Ishikawa (cell line): ENCODE results near the gene CSNK2A2.

Experiments used
- CREB1 ChIP-seq: IDR thresholded peaks from 2 replicates; pipeline ENCODE4 v1.6.1; 2012; ENCODE audit warnings: low read depth
- EGR1 ChIP-seq: IDR thresholded peaks from 2 replicates; pipeline ENCODE4 v1.6.1; 2012
- EP300 ChIP-seq: IDR thresholded peaks from 2 replicates; pipeline ENCODE4 v1.6.1; 2012; ENCODE audit warnings: borderline replicate concordance
- MAX ChIP-seq: IDR thresholded peaks from 2 replicates; pipeline ENCODE4 v1.6.1; 2012
- NFIC ChIP-seq: IDR thresholded peaks from 2 replicates; pipeline ENCODE4 v1.6.1; 2012
- RAD21 ChIP-seq: IDR thresholded peaks from 2 replicates; pipeline ENCODE4 v1.6.1; 2012; ENCODE audit warnings: low read depth
- REST ChIP-seq: IDR thresholded peaks from 2 replicates; pipeline ENCODE4 v1.6.1; 2012; ENCODE audit warnings: low read depth, mild to moderate bottlenecking
- TAF1 ChIP-seq: IDR thresholded peaks from 2 replicates; pipeline ENCODE4 v1.6.1; 2012; ENCODE audit warnings: low read depth, mild to moderate bottlenecking
- TCF12 ChIP-seq: IDR thresholded peaks from 2 replicates; pipeline ENCODE4 v1.6.1; 2012; ENCODE audit warnings: low read depth
- USF1 ChIP-seq: IDR thresholded peaks from 2 replicates; pipeline ENCODE4 v1.6.1; 2012
- YY1 ChIP-seq: IDR thresholded peaks from 2 replicates; pipeline ENCODE4 v1.6.1; 2012; ENCODE audit warnings: low read depth
- ZBTB7A ChIP-seq: IDR thresholded peaks from 2 replicates; pipeline ENCODE4 v1.6.1; 2012; ENCODE audit warnings: low read depth

The CSNK2A2 gene

GRCh38 chr16:58198022-58198683 lies at the start of gene CSNK2A2:
Gene CSNK2A2, minus strand, starts transcription at chr16:58198106. Its CDS starts 370 bp downstream, at chr16:58197736.
- TF ChIP-seq TAF1 (peak; percentile 59; the same call in 1 of the 2 replicates), CREB1 (no peak), NFIC (no peak), MAX (0 out of 2 replicates have a peak, but pooled peaks have one; percentile 23), ZBTB7A (peak; percentile 57)

GRCh38 chr16:58243528-58244004 lies 45.7 kb upstream of the CSNK2A2 start:
- TF ChIP-seq TCF12 (no peak), YY1 (no peak), REST (no peak), EGR1 (no peak), CREB1 (no peak)

GRCh38 chr16:58236831-58237230 lies 38.9 kb upstream of the CSNK2A2 start:
- no peak for TF ChIP-seq TAF1
- no peak for TF ChIP-seq NFIC
- TF ChIP-seq EGR1 = no peak
- no peak for TF ChIP-seq REST
- TF ChIP-seq RAD21 = no peak
- TF ChIP-seq YY1 = no peak
- TF ChIP-seq USF1 = no peak

- TF ChIP-seq EGR1 (no peak), MAX (peak; percentile 78), EP300 (no peak)
Measured at GRCh38 chr16:58236231-58236690, 38.4 kb upstream of the CSNK2A2 start.

- TF ChIP-seq YY1 (no peak), USF1 (no peak), NFIC (no peak), REST (no peak), MAX (no peak), RAD21 (no peak), CREB1 (no peak), EGR1 (no peak)
Measured at GRCh38 chr16:58235663-58236062, 37.8 kb upstream of the CSNK2A2 start.
